Stimulated activated naive CD4-positive, alpha-beta T cell (primary cell): Measurements from ENCODE around the gene PADI2.

Experiments used
- DNase-seq, 6 experiments: peaks; one replicate each; lab custom pipeline; 2025; lab: John Stamatoyannopoulos, UW

The PADI2 gene

DNA sequence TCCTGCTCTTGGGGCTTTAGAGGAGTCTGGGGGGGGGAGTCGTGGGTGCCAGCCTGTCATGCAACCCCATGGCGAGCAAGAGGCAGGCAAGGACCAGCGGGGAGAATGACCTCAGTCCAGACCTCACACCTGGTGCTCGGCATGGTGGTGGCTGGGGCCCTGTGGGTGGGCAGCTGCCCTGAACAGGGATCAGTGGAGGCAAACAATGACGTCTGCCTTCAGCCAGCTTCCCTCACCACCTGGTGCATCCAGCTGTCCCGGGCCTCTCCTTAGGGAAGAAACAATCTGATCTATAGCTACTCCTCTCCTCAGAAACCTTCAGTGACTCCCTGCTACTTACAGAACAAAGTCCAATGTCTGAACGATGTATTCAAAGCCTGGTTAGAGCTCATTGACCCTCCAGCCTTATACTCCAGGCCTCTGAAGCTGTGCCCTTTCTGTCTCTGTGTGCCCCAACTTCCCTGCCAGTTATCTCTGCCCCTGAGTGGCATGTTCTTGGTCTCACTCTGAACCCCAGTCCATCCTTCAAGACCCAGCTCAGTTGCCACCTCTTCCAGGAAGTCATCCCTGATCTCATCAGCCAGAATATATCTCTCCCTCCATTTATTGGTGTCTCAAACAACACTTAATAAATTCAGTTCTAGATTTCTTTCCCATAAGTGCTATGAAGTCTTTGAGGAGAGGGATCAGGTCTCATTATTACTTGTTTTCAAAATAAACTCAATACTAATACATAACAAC is 6.6 kb downstream of the PADI2 start:
- DNase-seq, result no peak

DNA sequence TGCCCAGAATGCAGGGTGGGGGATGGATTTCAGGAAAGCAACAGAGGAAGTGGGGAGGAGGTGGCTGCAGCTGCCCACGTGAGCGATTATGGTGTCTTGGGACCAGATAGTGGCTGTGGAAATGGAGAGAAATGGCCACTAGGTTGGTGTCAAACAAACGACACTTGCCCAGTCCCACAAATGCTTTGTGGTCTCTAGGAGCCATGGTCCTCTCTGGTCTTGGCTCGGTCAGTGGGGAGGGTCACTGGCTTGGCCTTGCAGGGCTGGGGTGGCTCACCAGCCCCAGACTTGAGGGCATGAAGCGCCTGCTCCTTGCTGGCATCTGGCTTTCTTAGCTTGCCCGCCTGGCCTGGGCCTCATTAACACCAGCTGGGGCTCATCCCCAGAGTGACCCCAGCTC is 7.2 kb downstream of the PADI2 start:
- no peak for DNase-seq

DNA sequence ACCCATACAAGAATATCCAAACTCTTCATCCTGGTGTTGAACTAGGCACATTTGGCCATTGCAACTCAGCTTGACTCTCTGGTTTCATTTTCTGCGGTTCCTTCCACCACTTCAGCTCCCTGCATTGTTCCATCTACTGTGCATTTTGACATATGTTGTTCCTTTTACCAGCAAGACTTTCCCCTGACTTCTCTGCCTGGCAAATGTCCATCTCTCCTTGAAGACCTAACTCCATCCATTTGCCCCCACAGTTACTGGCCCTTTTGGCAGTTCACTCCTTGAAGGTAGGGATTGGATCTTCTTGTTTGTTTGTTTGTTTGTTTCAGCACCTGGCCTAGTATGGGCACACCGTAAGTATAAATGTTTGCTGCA is 8.7 kb downstream of the PADI2 start:
- no peak for DNase-seq

DNA sequence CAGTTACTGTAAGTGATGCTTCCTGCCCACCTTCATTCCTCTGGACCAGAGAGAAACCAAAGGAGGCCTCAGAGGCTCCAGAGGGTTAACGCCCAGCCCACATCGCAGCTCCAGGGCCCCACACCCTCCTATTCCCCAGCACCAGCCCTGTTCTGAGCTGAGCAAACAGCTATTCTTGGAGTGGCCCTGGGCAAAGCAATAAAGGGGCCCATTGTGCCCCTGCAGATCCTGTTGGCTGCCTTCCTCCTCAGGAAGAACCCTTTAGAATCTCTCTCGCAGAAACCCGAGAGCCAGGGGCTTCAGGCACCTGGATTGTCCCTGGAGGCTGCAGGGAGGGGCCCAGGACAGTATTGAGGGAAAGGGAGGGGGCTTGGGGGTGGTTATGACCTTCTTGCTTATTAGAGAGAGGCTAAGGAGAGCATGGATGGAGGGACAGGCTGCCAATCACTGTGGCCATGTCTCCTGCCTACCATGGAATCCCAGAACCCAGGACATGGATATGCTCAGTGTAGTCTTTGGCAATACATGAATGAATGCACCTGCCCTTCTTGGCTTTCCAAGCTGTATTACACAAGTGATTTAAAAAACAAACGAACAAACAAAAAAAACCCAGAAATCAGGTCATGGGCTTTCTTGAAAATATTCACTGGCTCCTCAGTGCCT is 9.2 kb downstream of the PADI2 start:
- no peak for DNase-seq

DNA sequence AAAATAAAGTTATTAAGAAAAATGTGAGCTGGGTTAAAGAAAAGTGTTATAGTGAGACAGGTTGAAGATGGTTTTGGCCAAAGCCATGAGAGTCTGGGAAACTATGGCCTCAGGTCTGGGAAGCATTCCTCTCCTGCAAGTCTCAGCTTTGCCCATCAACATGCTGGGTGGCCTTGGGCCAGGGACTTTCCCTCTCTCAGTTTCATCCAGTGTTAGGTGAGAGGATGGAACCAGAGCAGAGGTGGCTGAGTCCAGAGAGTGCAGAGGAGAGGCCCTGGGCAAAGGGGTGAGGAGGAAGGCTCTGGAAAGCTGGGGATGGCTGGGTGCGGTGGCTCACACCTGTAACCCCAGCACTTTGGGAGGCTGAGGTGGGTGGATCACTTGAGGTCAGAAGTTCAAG is 10.5 kb downstream of the PADI2 start:
- DNase-seq, result no peak

DNA sequence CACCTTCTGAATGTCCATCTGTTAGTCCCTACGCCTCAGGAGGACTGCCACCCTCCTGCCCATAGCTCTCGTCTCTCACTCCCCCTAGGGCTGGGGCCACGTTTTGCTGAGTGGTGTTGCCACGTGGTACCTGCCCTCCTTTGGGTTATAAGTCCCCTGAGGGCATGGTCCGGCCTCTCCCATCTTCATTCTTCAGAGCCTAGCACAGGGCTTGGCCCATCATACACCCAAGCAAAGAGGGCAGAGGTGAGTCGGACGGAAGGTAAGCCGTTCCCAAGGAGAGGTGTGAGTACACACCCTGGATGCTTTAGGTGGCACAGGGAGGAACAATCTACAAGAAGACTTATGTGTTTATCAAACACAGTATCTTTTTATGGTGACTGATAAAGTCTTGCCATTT is 10.9 kb downstream of the PADI2 start:
- DNase-seq, result no peak

DNA sequence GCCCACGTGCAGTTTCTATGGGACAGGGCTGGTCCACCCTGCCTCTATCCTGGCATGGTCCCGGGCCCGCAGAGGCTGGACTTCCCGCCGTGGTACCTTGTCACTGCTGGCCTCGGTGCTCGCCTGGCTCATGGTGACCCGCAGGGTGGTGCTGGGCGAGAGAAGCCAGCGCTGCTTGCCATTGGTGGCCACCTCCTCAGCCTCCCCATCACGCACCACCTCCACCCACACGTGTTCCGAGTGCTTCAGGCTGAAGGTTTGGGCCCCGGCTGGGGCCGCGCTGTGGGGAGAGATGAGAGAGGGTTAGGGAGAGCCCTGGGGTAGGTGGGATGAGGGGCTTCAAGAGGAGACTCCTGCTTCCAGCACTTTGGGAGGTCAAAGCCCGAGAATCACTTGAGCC is 14.5 kb downstream of the PADI2 start:
- no peak for DNase-seq

DNA sequence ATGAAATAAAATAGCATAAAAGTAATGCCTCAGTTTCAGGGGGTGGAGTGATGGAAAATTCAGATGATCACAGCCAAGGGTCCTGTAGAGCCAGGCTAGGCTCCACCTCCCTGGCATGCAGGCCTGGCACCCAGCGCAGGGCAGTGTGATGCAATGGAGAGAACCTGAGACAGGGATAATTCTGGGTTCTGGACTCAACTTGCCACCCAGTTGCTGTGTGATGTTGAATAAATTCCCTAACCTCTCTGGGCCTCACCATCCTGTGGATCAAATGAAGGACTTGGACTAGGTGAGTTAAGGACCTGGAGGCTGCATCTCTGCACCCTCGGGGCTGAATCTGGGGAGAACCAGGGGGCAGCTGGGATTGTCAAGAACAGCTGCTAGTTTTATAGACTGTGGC is 17.0 kb downstream of the PADI2 start:
- no peak for DNase-seq

DNA sequence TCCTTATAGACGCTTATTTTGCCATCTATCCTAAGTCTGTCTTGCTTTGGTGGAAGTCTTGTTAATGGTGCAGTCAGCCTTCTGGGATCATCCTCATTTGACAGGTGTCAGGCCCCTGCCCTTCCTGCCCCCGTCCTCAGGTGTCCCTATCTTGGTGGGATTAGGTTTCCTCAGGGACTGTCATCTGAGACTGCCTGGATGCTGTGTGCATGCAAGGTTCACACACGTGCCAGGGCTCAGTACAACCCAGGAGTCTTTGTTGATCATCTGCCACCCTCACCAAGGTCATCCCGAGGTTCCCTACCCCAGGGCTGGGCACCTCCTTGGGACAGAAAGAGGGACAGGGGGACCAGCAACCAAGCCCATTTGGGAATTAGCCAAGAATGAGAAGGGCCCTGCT is 18.0 kb downstream of the PADI2 start:
- DNase-seq, result no peak

DNA sequence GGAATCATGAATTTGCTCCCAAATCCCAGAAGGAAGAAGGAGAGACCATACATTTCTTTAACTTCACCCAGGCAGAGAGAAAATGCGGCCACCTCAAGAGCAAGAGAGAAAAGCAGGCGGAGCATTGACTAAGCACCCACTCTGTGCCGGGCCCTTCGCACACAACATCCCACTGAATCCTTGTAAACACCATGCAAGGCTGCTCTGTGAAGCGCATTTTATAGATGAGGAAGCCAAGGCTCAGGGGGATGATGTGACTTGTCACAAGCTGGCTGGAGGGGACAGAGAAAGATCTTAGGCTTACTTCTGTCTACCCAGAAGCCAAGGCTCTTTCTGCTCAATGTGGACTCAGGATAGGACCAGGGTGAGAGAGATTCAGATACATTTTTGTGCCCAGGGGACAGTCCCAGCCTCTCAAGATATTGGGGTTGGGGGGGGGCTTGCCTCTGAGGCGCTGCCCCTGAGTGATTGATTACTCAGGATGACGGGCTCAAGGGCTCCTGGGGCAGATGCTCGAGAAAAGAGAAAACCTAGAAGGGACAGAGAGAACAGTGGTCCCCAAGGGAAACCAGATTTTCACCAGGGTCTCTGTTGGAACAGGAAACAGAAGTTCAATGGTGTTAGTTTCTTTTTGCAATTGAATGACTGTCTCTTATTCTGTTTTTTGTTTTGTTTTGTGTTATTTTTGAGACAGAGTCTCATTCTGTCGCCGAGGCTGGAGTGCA is 19.5 kb downstream of the PADI2 start:
- no peak for DNase-seq

DNA sequence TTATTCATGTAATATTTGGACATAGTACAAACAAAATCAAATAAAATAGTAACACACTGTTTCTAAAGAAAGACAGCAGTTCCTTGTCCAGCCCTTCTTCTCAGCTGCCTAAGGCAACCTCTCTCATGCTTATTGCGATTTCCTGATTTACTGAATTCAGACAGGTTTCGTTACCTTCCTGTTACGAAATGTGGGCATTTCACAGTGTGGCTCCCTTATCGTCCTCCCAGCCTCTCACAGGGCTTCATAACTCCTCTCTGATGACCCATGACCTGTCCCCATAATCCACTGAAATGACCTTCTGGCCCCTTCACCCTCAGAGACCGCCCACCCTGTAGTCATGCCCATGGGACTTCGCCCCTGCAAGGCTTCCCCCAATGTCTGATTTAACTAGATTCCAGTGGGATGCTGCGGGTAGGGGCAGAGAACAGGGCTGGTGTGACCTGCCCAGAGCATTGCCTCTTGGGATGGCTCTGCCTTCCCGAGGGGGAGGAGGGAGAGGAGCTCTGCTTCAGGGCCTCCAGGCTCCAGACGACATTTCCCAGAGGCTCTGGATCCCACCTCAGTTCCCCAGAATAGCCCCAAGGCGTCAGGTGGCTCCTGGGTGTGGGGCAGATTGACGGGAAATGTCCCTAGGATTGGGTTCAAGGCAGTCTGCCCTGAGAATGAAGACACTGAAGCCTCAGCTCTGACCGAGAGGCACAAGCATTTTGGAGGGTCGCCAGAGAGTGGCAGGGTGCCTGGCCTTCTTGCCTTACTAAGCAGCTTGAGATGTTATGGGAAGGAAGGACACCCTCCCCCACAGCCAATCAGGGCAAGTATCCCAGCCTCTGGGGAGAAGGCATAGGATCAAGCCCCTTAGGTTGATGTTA is 20.6 kb downstream of the PADI2 start:
- DNase-seq, result no peak

DNA sequence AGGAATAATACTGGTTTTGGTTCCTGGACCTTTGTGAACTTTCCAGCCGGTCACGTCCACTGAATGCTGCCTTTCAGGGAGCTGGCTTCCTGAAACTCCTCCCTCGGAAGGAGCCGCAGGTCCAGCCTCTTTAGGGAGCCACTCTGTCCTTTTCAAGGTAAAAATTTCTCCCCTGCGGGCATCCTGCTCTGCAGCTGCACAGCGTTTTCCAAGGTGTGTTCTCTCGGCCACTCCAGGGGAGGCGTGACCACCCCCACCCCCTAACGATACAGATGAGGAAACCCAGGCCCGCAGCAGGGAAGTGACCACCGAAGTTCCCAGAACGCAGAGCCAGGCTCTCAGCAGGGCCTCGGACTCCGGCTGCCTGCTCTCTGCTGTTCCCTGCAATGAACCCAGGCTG is 21.5 kb downstream of the PADI2 start:
- DNase-seq, result no peak

DNA sequence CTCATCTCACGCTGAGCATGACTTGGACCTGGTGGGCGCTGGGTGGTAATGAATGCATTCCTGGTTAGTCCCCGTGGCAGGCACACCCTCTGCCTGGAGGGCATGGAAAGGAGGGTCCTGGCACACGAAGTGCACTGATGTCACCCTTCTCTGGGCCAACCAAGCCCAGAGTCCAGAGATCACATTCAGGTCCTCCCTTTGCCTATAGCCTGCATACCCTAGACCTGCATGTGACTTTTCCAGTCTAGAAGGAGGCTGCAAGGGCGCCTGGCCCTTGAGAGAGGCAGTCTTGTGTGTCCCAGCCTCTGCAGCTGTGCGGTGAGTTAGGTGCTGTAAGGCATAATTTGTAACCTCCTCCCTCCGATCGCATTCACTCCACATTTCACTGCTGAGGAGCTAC is 22.1 kb downstream of the PADI2 start:
- no peak for DNase-seq

DNA sequence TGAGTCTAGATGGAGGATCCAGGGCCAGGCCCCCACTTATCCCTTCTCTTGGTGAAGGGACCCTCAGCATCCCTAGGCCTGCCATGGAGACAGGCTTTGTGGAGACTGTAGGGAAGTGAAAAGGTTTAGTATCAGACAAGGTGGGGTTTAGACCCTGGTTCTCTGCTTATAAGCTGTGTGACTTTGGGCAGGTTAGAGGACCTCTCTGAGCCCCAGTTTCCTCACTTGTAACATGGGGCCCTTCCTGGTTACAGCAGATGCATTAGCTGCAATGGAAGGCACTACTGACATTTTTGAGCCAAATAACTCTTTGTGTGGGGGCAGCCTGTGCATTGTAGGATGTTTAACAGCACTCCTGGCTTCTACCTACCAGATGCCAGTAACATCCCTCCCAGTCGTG is 22.7 kb downstream of the PADI2 start:
- DNase-seq, result no peak

DNA sequence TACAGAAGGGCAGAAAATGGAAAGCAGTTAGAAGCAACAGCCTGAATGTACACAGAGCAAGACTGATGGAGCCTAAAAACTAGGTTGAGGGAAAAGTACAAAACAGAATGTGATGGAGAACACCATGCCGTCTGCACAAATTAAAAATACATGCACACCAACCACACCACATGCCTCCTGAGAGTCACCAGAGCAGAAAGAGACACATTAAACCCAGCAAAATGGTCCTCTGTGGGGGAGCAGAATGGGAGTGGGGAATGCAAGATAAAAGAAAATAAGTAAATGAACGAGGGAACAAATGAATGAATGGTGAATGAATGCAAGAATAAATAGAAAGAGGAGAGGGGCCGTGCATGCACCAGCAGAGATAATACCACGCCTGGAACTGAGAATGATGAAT is 24.1 kb downstream of the PADI2 start:
- DNase-seq, result no peak

DNA sequence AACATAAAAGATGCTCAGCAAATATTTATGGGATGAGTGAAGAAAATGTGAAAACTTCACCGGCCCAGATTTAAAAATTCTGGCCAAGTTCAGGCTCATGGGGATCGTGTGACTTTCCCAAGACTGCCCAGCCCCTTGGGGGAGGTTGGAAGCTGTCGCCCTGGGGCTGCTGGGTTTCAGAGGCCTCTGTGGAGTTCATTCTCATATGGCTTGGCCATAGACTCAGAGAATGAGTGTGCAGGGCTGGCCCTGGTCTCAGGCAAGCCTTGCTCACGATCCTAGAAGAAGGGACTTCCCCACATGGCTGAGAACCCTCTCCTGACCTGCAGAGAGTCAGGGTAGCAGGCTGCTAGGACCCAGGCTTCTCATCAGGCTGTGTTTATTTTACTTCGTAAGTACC is 24.6 kb downstream of the PADI2 start:
- DNase-seq, result no peak

DNA sequence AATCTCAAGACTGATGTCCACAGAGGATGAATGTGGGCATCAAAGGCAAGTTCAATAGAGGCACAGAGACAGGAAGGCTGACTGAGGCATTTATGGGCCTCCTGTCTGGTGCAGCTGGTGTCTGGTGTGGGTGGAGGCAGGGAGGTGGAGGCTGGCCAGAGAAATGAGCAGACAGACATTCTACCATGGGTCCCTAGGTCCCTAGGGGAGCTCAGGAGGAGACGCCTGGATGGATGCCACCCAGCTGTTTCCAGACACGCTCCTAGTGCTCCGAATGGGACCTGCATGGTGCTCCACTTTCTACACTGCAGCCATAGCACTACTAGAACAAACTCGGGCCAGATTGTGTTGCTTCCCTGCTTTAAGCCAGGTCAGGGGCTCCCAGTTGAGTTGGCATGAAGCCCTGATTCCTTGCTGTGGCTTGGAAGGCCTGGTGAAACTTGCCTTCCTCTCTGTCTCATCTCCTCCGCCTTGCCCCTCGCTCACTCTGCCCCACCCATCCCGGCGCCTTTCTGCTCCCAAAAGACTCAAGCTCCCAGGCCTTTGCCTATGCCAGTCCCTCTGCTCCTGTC is 25.3 kb downstream of the PADI2 start:
- DNase-seq, result no peak

DNA sequence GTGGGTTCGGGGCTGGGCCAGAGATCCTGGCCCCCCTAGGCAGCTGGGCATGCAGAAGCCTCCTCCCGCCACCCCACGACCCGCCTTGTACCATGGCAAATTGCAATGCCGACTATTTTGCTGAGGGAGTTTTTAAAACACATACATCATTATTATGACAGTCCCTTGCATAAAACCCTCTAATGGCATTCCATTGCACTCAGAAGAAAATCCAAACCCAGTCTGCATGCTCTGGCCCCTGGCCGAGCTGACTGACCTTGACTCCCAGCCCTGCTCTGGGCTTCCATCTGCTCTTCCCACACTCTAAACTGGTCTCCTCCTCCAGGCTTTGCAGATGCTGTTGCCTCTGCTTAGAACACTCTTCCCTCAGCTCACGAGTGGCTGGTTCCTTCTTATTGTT is 28.0 kb downstream of the PADI2 start:
- no peak for DNase-seq

DNA sequence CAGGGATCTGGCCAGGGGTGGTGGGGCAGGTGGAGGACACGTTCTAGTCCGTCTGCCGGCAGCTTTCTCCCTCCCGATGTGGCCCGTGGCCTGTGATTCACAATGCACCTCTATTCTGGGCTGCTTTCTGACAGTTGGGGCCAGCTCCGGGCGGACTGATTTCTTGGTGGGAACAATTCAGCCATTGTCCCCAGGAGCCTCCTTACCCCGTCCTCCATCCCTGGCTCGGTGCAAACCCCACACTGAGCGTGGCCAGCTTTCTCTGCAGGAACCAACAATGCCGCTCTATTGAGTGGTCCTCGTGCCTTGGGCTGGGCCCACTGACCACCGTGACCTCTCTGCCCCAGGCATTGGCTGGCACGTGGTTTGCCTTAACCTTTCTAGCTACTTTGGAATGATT is 29.7 kb downstream of the PADI2 start:
- DNase-seq, result no peak

DNA sequence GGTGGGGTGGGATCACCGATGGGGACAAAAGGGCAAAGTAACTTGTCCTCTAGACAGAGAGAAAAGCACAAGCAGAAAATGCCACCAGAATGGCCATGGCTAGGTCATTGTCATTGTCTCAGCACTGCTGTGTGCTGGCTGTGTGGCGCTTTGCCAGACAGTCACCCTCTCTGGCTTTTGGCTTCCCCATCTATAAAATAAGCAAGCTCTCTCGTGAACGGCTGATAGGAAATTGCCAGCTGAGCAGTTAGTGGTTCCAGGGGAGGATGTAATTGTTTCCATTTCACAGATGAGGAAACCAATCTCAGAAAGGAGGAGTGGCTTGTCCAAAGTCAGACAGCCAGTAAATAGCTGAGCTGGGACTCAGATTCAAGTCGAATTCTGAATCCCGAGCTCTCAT is 32.5 kb downstream of the PADI2 start:
- DNase-seq, result no peak

DNA sequence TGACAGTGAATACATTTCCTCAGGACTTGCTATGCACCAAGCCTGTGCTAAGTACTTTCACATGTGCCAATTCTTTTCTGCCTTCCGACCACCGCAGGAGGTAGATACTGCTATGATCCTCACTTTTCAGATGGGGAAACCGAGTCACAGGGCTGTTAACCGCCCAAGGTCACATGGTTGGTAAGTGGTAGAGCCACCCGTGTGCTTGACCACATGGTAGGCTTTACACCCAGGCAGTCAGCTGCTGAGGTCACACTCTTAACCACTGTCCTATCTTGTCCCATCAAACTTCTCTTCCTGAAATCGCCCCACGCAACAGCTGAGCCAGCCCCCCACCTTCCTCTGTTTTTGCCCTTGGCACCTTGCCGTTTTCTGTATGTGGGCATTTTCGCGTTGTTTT is 34.5 kb downstream of the PADI2 start:
- DNase-seq, result no peak

DNA sequence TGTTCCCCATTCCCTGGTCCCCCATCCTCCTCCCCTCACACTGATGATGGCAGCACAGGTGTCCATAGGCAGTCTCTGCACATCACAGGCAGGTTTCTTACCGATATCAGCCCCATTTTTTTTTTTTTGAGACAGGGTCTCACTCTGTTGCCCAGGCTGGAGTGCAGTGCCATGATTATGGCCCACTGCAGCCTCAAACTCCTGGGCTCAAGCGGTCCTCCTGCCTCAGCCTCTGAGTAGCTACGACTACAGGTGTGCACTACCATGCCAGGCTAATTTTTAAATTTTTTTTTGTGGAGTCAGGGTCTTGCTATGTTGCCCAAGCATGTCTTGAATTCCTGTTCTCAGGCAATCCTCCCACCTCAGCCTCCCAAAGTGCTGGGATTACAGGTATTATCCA is 36.5 kb downstream of the PADI2 start:
- no peak for DNase-seq
